Measurements from ENCODE around the gene CDC42. TPM values are rescaled to one million over a fixed set of nuclear protein-coding genes. Genes with fewer than 3 reads are reported as not detected.
"Not testable (repeated sequence)": the region's sequence is repeated elsewhere in the genome, so short reads cannot be mapped to it uniquely, and the experiment has no call there.

CDC42 gene
- 120 and 223 TPM in 2 replicates for total RNA-seq (2014; rRNA removed; shearing (Covaris generic); ENCODE audit: low replicate concordance)

DNA sequence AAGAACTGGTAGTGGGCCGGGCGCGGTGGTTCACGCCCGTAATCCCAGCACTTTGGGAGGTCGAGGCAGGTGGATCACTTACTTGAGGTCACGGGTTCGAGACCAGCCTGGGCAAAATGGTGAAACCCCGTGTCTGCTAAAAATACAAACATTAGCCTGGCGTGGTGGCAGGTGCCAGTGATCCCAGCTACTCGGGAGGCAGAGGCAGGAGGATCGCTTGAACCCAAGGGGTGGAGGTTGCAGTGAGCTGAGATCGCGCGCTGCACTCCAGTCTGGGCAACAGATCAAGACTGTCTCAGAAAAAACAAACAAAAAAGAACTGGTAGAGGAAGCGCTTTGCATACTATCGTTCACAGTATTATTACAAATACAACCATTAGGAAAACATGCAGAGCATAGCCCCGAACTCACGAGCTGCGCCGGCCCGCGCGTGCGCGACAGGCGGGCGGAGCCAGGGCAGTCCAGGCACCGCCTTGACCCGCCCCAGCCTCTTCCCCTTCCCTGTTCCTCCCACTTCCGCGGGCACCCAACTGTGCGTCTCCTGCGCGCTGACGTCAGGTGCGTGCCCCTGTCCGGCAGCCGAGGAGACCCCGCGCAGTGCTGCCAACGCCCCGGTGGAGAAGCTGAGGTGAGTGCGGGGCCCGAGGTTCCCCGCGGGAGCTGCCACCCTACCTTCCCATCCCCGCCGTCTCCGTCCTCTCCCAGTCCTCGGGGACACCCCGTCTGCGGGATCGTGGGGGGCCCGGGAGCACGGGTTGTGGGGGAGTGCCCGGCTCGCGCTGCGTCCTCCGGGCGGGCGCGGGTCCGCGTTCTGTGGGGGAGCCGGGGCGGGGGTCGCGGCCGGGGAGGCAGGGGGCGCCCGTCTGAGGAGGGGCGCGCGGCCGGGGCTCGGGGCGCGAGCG, at the start of gene CDC42:
Gene CDC42, plus strand, starts transcription at position 595 of the 902 bp plus-strand sequence. CDS start 25,770 bp downstream, outside the sequence.
- Histone ChIP-seq H3K27ac (ENCODE audit: low read length) (peak within 1 kb of the TSS; percentile 74), H3K9ac (ENCODE audit: low read length) (peak within 1 kb of the TSS; percentile 100), H3K27me3 (ENCODE audit: low read length) (no peaks in the 10 kb centered on the region), H3K4me2 (ENCODE audit: low read depth, low read length, poor library complexity, severe bottlenecking) (peak within 1 kb of the TSS; percentile 97), H3K4me3 (ENCODE audit: low read length) (peak within 1 kb of the TSS; percentile 98), H4K20me1 (ENCODE audit: insufficient read depth, low read depth, low read length) (peaks cover 38% of the 10 kb centered on the region), H3K79me2 (ENCODE audit: low read length) (peaks cover 45% of the 10 kb centered on the region), H3K36me3 (ENCODE audit: insufficient read depth, low read length) (peaks cover 25% of the 10 kb centered on the region), H3K9me2 (replicated peaks; ENCODE audit: insufficient read depth, low read length) (no peaks in the 10 kb centered on the region), H3K4me1 (ENCODE audit: low read length) (peaks cover 42% of the 10 kb centered on the region), H3K9me3 (ENCODE audit: low read length) (no peaks in the 10 kb centered on the region), H2AFZ (ENCODE audit: low read length) (peak within 1 kb of the TSS; percentile 98)
- DNase-seq = peak; percentile 98

DNA sequence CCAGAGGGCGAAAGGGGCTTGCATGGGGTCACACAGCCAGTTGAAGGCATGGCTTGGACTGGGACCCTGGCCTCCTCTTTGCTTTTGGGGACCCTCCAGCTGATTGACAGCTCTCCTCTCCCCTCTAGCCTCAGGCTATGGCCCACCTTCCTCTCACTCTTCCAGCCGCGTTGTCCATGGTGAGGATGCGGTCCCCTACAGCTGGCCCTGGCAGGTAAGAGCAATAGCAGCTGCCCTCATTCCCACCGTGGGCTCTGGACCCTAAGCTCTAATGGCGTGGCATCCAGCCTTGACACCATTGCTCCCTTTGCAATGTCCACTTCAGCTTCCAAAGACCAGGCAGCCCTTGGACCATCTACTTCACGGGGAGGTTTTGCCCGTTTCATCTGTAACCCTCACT, 49.6 kb upstream of the CDC42 start:
- not testable (repeated sequence) for H3K4me1 ChIP-seq (ENCODE audit: low read length); H3K27me3 ChIP-seq (ENCODE audit: low read length); H3K9me2 ChIP-seq (replicated peaks; ENCODE audit: insufficient read depth, low read length); H3K36me3 ChIP-seq (ENCODE audit: insufficient read depth, low read length); H3K9me3 ChIP-seq (ENCODE audit: low read length); H3K79me2 ChIP-seq (ENCODE audit: low read length); DNase-seq; H3K4me3 ChIP-seq (ENCODE audit: low read length); H4K20me1 ChIP-seq (ENCODE audit: insufficient read depth, low read depth, low read length); H3K4me2 ChIP-seq (ENCODE audit: low read depth, low read length, poor library complexity, severe bottlenecking); H3K9ac ChIP-seq (ENCODE audit: low read length); H2AFZ ChIP-seq (ENCODE audit: low read length); H3K27ac ChIP-seq (ENCODE audit: low read length)

DNA sequence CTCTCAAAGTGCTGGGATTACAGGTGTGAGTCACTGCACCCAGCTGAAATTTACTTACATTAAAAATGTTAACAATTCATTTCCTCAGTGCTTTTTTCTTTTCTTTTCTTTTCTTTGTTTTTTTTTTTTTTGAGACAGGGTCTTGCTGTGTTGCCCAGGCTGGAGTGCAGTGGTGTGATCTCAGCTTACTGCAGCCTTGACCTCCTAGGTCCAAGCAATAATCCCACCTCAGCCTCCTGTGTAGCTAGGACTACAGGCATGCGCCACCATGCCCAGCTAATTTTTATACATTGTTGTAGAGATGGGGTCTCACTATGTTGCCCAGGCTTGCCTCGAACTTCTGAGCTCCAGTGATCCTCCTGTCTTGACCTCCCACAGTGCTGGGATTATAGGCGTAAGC, 48.5 kb upstream of the CDC42 start:
- not testable (repeated sequence) for H3K27me3 ChIP-seq (ENCODE audit: low read length)

DNA sequence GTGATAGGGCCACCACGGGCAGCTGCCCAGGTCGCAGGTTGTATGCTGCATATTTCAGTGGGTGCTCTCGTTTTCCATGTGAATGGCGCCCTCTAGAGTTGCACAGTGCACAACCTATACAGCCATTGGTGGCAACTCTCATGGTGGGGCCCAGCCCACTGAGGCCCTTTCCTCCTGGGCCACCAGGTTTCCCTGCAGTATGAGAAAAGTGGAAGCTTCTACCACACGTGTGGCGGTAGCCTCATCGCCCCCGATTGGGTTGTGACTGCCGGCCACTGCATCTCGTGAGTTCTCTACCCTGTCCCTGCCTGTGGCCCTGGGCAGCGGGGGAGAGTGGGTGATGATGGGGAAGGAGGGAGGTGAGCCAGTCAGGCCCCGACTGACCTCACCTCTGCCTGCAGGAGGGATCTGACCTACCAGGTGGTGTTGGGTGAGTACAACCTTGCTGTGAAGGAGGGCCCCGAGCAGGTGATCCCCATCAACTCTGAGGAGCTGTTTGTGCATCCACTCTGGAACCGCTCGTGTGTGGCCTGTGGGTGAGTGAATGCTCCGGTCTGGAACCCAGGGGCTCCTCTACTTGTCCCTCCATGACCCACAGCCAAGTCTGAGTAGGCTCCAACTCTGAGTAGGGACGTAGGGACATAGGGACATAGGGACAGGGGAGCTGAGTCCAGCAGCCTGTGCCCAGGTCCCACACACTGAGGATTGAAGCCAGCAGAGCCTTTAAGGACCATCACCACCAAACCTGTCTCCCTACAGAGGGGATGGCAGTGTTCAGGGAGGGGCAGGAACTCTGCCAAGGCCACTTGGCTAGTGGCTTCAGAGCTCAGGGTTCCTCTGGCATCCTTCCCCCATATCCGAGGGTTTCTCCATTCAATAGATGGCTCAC, 47.0 kb upstream of the CDC42 start:
- H3K4me1 ChIP-seq (ENCODE audit: low read length); H3K27me3 ChIP-seq (ENCODE audit: low read length); H3K36me3 ChIP-seq (ENCODE audit: insufficient read depth, low read length); H2AFZ ChIP-seq (ENCODE audit: low read length); H3K9me3 ChIP-seq (ENCODE audit: low read length); H3K4me2 ChIP-seq (ENCODE audit: low read depth, low read length, poor library complexity, severe bottlenecking); H4K20me1 ChIP-seq (ENCODE audit: insufficient read depth, low read depth, low read length); H3K79me2 ChIP-seq (ENCODE audit: low read length); H3K4me3 ChIP-seq (ENCODE audit: low read length); H3K9me2 ChIP-seq (replicated peaks; ENCODE audit: insufficient read depth, low read length); H3K27ac ChIP-seq (ENCODE audit: low read length); H3K9ac ChIP-seq (ENCODE audit: low read length): not testable (repeated sequence)
- peak; percentile 65 for DNase-seq

More for the DNA sequence above, 48.5 kb upstream of the CDC42 start:
- H3K79me2 ChIP-seq (ENCODE audit: low read length); H3K27ac ChIP-seq (ENCODE audit: low read length); H3K9me3 ChIP-seq (ENCODE audit: low read length); H3K4me2 ChIP-seq (ENCODE audit: low read depth, low read length, poor library complexity, severe bottlenecking); H3K9me2 ChIP-seq (replicated peaks; ENCODE audit: insufficient read depth, low read length); H3K36me3 ChIP-seq (ENCODE audit: insufficient read depth, low read length); H3K9ac ChIP-seq (ENCODE audit: low read length); H3K4me3 ChIP-seq (ENCODE audit: low read length); H2AFZ ChIP-seq (ENCODE audit: low read length); H4K20me1 ChIP-seq (ENCODE audit: insufficient read depth, low read depth, low read length); DNase-seq; H3K4me1 ChIP-seq (ENCODE audit: low read length): not testable (repeated sequence)

DNA sequence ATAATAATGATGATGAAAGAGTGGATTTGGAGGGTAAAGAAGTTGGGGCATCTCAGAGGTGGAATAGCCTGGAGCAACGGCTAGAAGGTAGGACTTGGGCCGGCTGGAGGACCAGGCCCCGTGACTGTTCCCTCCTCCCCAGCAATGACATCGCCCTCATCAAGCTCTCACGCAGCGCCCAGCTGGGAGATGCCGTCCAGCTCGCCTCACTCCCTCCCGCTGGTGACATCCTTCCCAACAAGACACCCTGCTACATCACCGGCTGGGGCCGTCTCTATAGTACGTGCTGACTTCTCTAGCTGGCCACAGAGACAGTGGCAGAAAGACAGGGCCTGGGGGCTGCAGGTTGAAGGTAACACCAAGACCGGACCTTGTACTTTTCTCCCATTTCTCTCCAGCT, 45.8 kb upstream of the CDC42 start:
- H4K20me1 ChIP-seq (ENCODE audit: insufficient read depth, low read depth, low read length); H3K9ac ChIP-seq (ENCODE audit: low read length); H3K4me2 ChIP-seq (ENCODE audit: low read depth, low read length, poor library complexity, severe bottlenecking); H2AFZ ChIP-seq (ENCODE audit: low read length); H3K79me2 ChIP-seq (ENCODE audit: low read length); H3K4me1 ChIP-seq (ENCODE audit: low read length); H3K4me3 ChIP-seq (ENCODE audit: low read length); H3K9me2 ChIP-seq (replicated peaks; ENCODE audit: insufficient read depth, low read length); H3K9me3 ChIP-seq (ENCODE audit: low read length); DNase-seq; H3K27ac ChIP-seq (ENCODE audit: low read length); H3K27me3 ChIP-seq (ENCODE audit: low read length); H3K36me3 ChIP-seq (ENCODE audit: insufficient read depth, low read length): not testable (repeated sequence)

DNA sequence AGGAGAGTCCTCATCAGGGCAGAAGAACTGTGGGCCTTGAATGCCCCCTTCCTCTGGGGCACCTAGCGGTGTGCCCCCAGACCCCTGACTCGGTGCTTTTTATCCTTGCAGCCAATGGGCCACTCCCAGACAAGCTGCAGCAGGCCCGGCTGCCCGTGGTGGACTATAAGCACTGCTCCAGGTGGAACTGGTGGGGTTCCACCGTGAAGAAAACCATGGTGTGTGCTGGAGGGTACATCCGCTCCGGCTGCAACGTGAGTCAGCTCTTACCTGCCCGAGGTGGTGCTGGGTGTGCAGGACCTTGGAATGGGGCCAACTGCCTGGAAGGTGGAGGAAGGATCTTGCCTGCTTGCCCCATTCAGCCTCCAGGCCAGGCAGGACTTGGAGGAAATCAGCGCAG, 45.2 kb upstream of the CDC42 start:
- not testable (repeated sequence) for H3K9me2 ChIP-seq (replicated peaks; ENCODE audit: insufficient read depth, low read length); H3K79me2 ChIP-seq (ENCODE audit: low read length); H3K27me3 ChIP-seq (ENCODE audit: low read length); H3K4me3 ChIP-seq (ENCODE audit: low read length); H3K4me1 ChIP-seq (ENCODE audit: low read length); H3K27ac ChIP-seq (ENCODE audit: low read length); H3K36me3 ChIP-seq (ENCODE audit: insufficient read depth, low read length); H2AFZ ChIP-seq (ENCODE audit: low read length); DNase-seq; H4K20me1 ChIP-seq (ENCODE audit: insufficient read depth, low read depth, low read length); H3K9ac ChIP-seq (ENCODE audit: low read length); H3K4me2 ChIP-seq (ENCODE audit: low read depth, low read length, poor library complexity, severe bottlenecking); H3K9me3 ChIP-seq (ENCODE audit: low read length)

DNA sequence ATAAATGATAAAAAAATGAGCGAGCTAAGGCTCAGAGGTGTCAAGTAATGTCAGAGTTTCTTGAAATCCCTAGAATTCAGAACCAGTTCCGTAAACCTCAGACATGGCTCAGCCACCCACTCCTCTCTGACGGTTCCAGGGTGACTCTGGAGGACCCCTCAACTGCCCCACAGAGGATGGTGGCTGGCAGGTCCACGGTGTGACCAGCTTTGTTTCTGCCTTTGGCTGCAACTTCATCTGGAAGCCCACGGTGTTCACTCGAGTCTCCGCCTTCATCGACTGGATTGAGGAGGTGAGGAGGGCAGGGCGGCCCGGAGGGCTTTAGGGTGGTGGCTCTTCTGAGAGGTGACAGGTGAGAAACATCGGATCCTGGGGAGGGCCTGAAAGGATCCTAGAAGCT, 42.9 kb upstream of the CDC42 start:
- H3K4me1 ChIP-seq (ENCODE audit: low read length); DNase-seq; H3K4me3 ChIP-seq (ENCODE audit: low read length); H3K9me2 ChIP-seq (replicated peaks; ENCODE audit: insufficient read depth, low read length); H3K9ac ChIP-seq (ENCODE audit: low read length); H4K20me1 ChIP-seq (ENCODE audit: insufficient read depth, low read depth, low read length); H3K27ac ChIP-seq (ENCODE audit: low read length); H3K4me2 ChIP-seq (ENCODE audit: low read depth, low read length, poor library complexity, severe bottlenecking); H2AFZ ChIP-seq (ENCODE audit: low read length); H3K79me2 ChIP-seq (ENCODE audit: low read length); H3K27me3 ChIP-seq (ENCODE audit: low read length); H3K36me3 ChIP-seq (ENCODE audit: insufficient read depth, low read length); H3K9me3 ChIP-seq (ENCODE audit: low read length): not testable (repeated sequence)

DNA sequence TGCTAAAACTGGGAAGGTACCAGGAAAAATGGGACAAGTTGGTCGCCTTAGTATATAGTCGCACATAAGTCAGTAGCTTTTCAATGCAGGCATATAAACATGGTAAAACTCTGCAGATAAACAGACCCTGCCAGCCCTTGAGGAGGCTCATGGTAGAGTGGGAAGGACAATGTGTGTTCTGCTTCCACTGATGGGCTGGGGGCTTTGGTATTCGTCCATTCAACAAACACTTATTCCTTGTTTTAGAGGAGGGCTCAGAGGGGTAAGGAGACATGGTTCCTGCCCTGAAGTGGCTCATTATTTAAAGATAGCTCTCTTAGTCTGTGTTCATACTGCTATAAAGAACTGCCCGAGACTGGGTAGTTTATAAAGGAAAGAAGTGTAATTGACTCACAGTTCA, 39.8 kb upstream of the CDC42 start:
- not testable (repeated sequence) for H3K9me3 ChIP-seq (ENCODE audit: low read length); DNase-seq; H4K20me1 ChIP-seq (ENCODE audit: insufficient read depth, low read depth, low read length); H3K9ac ChIP-seq (ENCODE audit: low read length); H3K36me3 ChIP-seq (ENCODE audit: insufficient read depth, low read length); H3K79me2 ChIP-seq (ENCODE audit: low read length); H3K4me2 ChIP-seq (ENCODE audit: low read depth, low read length, poor library complexity, severe bottlenecking); H3K4me3 ChIP-seq (ENCODE audit: low read length); H2AFZ ChIP-seq (ENCODE audit: low read length); H3K9me2 ChIP-seq (replicated peaks; ENCODE audit: insufficient read depth, low read length); H3K27ac ChIP-seq (ENCODE audit: low read length); H3K27me3 ChIP-seq (ENCODE audit: low read length); H3K4me1 ChIP-seq (ENCODE audit: low read length)

All from Karpas-422 (cell line).